Measurements from ENCODE around the gene NDRG4. TPM values are rescaled to one million over a fixed set of nuclear protein-coding genes. Genes with fewer than 3 reads are reported as not detected.

Gene NDRG4
- total and polyA plus RNA-seq, 5 experiments from 2014 or later, result 0.13 to 1.6 (median 1.0) TPM; not detected in 1

GRCh38 chr16:58460219-58460610, 39.7 kb upstream of the NDRG4 start:
- Mint-ChIP-seq H3K27me3 (peaks cover 12 to 40% (median 30%) of the 10 kb centered on the region in 5 donors), H3K9me3 (no peaks in the 10 kb centered on the region), H3K27ac (no peak overlapping the region), H3K4me1 (peaks cover 5 to 9% (median 7%) of the 10 kb centered on the region in 4 donors), H3K4me3 (no peak overlapping the region), H3K36me3 (peaks cover 0 to 2% (median 0%) of the 10 kb centered on the region in 3 donors)
- POLR2A ChIA-PET, result no interaction called here
- DNase-seq, result no peak
- ATAC-seq, result no peak

DNA sequence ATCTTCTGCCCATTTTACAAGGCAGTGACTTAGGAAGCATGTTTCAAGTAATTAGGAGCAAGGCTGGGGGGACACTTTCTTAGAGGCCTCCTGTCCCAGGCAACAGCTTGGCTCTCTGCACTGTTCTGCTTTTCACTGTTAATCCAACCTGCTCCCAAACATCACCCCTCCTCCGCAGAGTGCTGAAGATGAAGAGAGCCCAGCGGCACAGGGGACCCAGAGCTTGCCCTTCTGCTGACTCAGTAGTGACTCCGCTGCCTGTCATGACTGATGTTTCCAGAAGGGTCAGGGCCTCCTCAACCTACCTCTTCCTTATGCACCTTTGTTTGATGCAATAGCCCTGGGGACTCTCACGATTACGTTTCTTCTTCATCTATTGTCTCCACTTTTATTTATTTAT, 38.9 kb upstream of the NDRG4 start:
- Mint-ChIP-seq H3K27ac (no peak overlapping the region), H3K4me1 (peaks cover 5 to 12% (median 8%) of the 10 kb centered on the region in 4 donors), H3K4me3 (no peak overlapping the region), H3K9me3 (no peaks in the 10 kb centered on the region), H3K27me3 (peaks cover 14 to 48% (median 37%) of the 10 kb centered on the region in 5 donors), H3K36me3 (peaks cover 0 to 3% (median 0%) of the 10 kb centered on the region in 3 donors)
- DNase-seq (no peak), ATAC-seq (no peak)
- POLR2A ChIA-PET, result no interaction called here

GRCh38 chr16:58461640-58462039, 38.3 kb upstream of the NDRG4 start:
- no peak for ATAC-seq
- Mint-ChIP-seq H3K4me1 (peaks cover 5 to 12% (median 10%) of the 10 kb centered on the region in 4 donors), H3K9me3 (no peaks in the 10 kb centered on the region), H3K27ac (no peak overlapping the region), H3K27me3 (peaks cover 18 to 53% (median 43%) of the 10 kb centered on the region in 5 donors), H3K36me3 (peaks cover 0 to 3% (median 0%) of the 10 kb centered on the region in 3 donors), H3K4me3 (peak overlapping the region in 2 of 10 donors; percentile 7 to 53)
- POLR2A ChIA-PET, result no interaction called here
- no peak for DNase-seq

GRCh38 chr16:58462089-58462488, 37.9 kb upstream of the NDRG4 start:
- POLR2A ChIA-PET, result no interaction called here
- H3K36me3 Mint-ChIP-seq, result peaks cover 0 to 3% (median 2%) of the 10 kb centered on the region in 3 donors
- peaks cover 21 to 57% (median 47%) of the 10 kb centered on the region in 5 donors for H3K27me3 Mint-ChIP-seq

GRCh38 chr16:58462499-58462996, 37.4 kb upstream of the NDRG4 start:
- Mint-ChIP-seq H3K9me3 (no peaks in the 10 kb centered on the region), H3K27ac (no peak overlapping the region), H3K4me1 (peaks cover 6 to 12% (median 10%) of the 10 kb centered on the region in 4 donors), H3K27me3 (peaks cover 22 to 61% (median 49%) of the 10 kb centered on the region in 5 donors), H3K4me3 (peak overlapping the region; percentile 33 to 79 (median 62)), H3K36me3 (peaks cover 2 to 3% (median 3%) of the 10 kb centered on the region in 3 donors)
- POLR2A ChIA-PET, result no interaction called here
- DNase-seq (no peak), ATAC-seq (no peak)

More at GRCh38 chr16:58462089-58462488, 37.9 kb upstream of the NDRG4 start:
- DNase-seq, result no peak
- ATAC-seq, result no peak
- peaks cover 6 to 12% (median 10%) of the 10 kb centered on the region in 4 donors for H3K4me1 Mint-ChIP-seq
- H3K9me3 Mint-ChIP-seq, result no peaks in the 10 kb centered on the region
- H3K4me3 Mint-ChIP-seq, result peak overlapping the region; percentile 26 to 79 (median 59)
- H3K27ac Mint-ChIP-seq, result no peak overlapping the region

DNA sequence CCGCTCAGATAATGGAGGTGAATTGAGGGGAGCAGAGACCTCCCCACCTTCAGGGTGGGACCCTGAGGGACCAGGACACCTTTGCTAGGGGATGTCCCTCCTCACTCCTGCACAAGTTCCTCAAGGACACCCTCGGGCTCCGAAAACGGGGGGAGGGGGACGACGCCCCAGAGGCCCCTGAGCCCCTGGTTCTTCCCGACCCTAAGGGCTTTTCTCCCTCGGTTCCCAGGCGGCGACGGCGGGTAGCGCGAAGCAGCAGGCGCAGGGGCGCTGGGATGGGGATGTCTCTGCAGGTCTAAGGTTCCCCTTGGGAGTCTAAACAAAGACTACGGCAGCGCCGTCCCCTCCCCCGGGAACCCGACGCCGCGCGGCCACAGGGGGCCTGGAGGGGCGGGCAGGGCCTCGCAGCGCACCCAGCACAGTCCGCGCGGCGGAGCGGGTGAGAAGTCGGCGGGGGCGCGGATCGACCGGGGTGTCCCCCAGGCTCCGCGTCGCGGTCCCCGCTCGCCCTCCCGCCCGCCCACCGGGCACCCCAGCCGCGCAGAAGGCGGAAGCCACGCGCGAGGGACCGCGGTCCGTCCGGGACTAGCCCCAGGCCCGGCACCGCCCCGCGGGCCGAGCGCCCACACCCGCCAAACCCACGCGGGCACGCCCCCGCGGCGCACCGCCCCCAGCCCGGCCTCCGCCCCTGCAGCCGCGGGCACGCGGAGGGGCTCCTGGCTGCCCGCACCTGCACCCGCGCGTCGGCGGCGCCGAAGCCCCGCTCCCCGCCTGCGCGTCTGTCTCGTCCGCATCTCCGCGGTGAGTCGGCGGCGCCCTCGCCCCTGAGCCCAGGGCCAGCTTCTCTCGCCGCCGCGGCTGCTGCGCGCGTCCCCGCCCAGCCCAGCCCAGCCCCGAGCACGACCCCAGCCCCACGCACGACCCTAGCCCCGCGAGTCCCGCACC, 36.7 kb upstream of the NDRG4 start:
- POLR2A ChIA-PET, result no interaction called here
- H3K4me1 Mint-ChIP-seq, result peaks cover 6 to 12% (median 10%) of the 10 kb centered on the region in 4 donors
- peaks cover 22 to 68% (median 54%) of the 10 kb centered on the region in 5 donors for H3K27me3 Mint-ChIP-seq
- no peak overlapping the region for H3K27ac Mint-ChIP-seq
- DNase-seq (peak in 2 of 10 donors; percentile 7 to 9), ATAC-seq (peak; percentile 48 to 63)
- H3K36me3 Mint-ChIP-seq, result peaks cover 2 to 4% (median 3%) of the 10 kb centered on the region in 3 donors
- H3K9me3 Mint-ChIP-seq, result no peaks in the 10 kb centered on the region
- peak overlapping the region in 7 of 10 donors; percentile 59 to 73 (median 66) for H3K4me3 Mint-ChIP-seq

DNA sequence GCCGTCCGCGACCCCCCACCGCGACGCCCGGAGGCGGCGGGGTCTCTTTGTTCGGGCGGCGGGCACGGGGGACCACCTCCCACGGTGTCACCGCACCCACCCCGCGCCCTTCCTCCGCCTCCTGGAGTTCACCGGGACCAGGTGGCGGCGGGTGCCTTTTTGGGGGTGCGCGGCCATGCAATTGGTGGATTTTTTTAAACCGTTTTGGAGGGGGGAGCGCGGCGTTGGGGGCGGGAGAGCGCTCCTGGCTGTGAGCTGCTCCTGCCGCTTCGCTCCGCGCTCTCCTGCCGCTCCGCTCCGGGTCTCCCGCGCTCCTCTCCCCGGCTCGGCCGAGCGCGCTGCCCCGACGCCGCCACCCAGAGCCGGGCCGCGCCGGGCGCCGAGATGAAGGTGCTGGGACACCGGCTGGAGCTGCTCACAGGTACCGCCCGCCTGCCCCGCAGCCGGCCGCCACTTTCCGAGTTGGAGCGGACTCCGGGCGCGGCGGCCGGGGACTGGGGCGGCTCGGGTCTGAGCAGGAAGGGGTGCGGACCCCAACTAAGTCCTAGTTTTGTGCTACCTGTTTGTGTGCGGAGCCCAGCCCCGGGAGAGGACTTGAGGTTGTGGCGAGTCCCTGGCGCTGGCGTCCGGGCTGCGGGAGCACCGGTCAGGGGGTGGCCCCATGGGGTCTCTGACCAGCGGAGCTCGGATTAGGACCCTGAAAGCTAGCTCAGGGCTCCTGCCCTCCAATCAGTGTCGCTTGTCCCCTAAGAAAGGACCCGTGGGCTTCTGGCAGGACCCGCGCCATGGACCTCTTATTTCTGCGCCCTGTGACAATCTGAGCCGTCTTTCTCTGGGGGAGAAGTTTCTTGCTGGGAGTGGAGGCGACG, 35.7 kb upstream of the NDRG4 start:
- H3K4me3 Mint-ChIP-seq, result peak overlapping the region; percentile 60 to 78 (median 69)
- H3K27me3 Mint-ChIP-seq, result peaks cover 29 to 78% (median 62%) of the 10 kb centered on the region in 5 donors
- ATAC-seq, result peak; percentile 36 to 52
- DNase-seq, result no peak
- H3K27ac Mint-ChIP-seq, result no peak overlapping the region
- H3K4me1 Mint-ChIP-seq, result peaks cover 6 to 12% (median 10%) of the 10 kb centered on the region in 4 donors
- POLR2A ChIA-PET, result interaction anchor here (0.5 kb wide), 1 partner anchor 163 kb away, joined by 3 read pairs; no protein-coding TSS in a partner anchor
- H3K9me3 Mint-ChIP-seq, result no peaks in the 10 kb centered on the region
- H3K36me3 Mint-ChIP-seq, result peaks cover 2 to 4% (median 3%) of the 10 kb centered on the region in 3 donors

GRCh38 chr16:58464916-58465731, 34.8 kb upstream of the NDRG4 start:
- Mint-ChIP-seq H3K36me3 (peaks cover 2 to 4% (median 3%) of the 10 kb centered on the region in 3 donors), H3K9me3 (no peaks in the 10 kb centered on the region), H3K27me3 (peaks cover 31 to 85% (median 64%) of the 10 kb centered on the region in 5 donors), H3K4me3 (peak overlapping the region; percentile 60 to 78 (median 69)), H3K27ac (no peak overlapping the region), H3K4me1 (peaks cover 6 to 14% (median 10%) of the 10 kb centered on the region in 4 donors)
- no peak for ATAC-seq
- no peak for DNase-seq
- POLR2A ChIA-PET, result no interaction called here

- DNase-seq (no peak), ATAC-seq (no peak)
- H3K9me3 Mint-ChIP-seq, result no peaks in the 10 kb centered on the region
- peaks cover 2 to 4% (median 3%) of the 10 kb centered on the region in 3 donors for H3K36me3 Mint-ChIP-seq
- H3K4me1 Mint-ChIP-seq, result peaks cover 6 to 17% (median 10%) of the 10 kb centered on the region in 4 donors
- H3K27me3 Mint-ChIP-seq, result peaks cover 31 to 86% (median 65%) of the 10 kb centered on the region in 5 donors
- H3K27ac Mint-ChIP-seq, result no peak overlapping the region
- H3K4me3 Mint-ChIP-seq, result no peak overlapping the region
- POLR2A ChIA-PET, result no interaction called here
Measured at GRCh38 chr16:58465817-58466216, 34.1 kb upstream of the NDRG4 start.

- Mint-ChIP-seq H3K27me3 (peaks cover 31 to 82% (median 61%) of the 10 kb centered on the region in 5 donors), H3K4me1 (peaks cover 6 to 20% (median 10%) of the 10 kb centered on the region in 4 donors), H3K4me3 (peak overlapping the region in 1 of 10 donors; percentile 18), H3K9me3 (no peaks in the 10 kb centered on the region), H3K27ac (no peak overlapping the region), H3K36me3 (peaks cover 2 to 4% (median 3%) of the 10 kb centered on the region in 3 donors)
- ATAC-seq, result no peak
- no peak for DNase-seq
- POLR2A ChIA-PET, result no interaction called here
Measured at GRCh38 chr16:58466396-58466795, 33.5 kb upstream of the NDRG4 start.

GRCh38 chr16:58467905-58468304, 32.0 kb upstream of the NDRG4 start:
- Mint-ChIP-seq H3K9me3 (no peaks in the 10 kb centered on the region), H3K4me1 (peaks cover 6 to 19% (median 10%) of the 10 kb centered on the region in 4 donors), H3K27ac (peak overlapping the region in 1 of 10 donors; percentile 9), H3K4me3 (no peak overlapping the region), H3K36me3 (peaks cover 2 to 4% (median 3%) of the 10 kb centered on the region in 3 donors), H3K27me3 (peaks cover 24 to 74% (median 53%) of the 10 kb centered on the region in 5 donors)
- POLR2A ChIA-PET, result no interaction called here
- ATAC-seq (no peak), DNase-seq (no peak)
